WTC11 (cell line): Measurements from ENCODE around the gene EDC3. TPM values are rescaled to one million over a fixed set of nuclear protein-coding genes. Genes with fewer than 3 reads are reported as not detected.
A peak's percentile ranks its signal among the peaks of the same experiment; 100 is the strongest.
"Not testable (repeated sequence)": the region's sequence is repeated elsewhere in the genome, so short reads cannot be mapped to it uniquely, and the experiment has no call there.

ENCODE experiments used
- ATAC-seq: fragments of 200-7000 bp; cut with Tn5 transposase; 2 replicates; pipeline ENCODE4 v1.10.0; 2021; ENCODE audit warnings: mild to moderate bottlenecking, moderate library complexity
- CTCF ChIA-PET: fragments of 300-600 bp; sonication (Branson Sonifier 250); formaldehyde crosslinking; loops from one replicate; lab custom pipeline; 2021; ENCODE audit warnings: antibody characterized with exemption; lab: Charles Lee
- POLR2A ChIA-PET: fragments of 350-600 bp; sonication (Branson Sonifier 250); formaldehyde crosslinking; loops from one replicate; lab custom pipeline; 2021; ENCODE audit warnings: antibody characterized with exemption; lab: Charles Lee
- DNase-seq: peaks from one replicate; pipeline ENCODE4 v3.0.0; 2021; ENCODE audit warnings: low spot score
- H3K27ac Mint-ChIP-seq: 2 replicates; pipeline ENCODE4 v1.8.0; 2021; ENCODE audit warnings: mixed read lengths
- H3K27me3 Mint-ChIP-seq: 2 replicates; pipeline ENCODE4 v1.8.0; 2021; ENCODE audit warnings: low read depth, mild to moderate bottlenecking, moderate library complexity, mixed read lengths
- H3K36me3 Mint-ChIP-seq: 2 replicates; pipeline ENCODE4 v1.8.0; 2021; ENCODE audit warnings: mixed read lengths
- H3K4me1 Mint-ChIP-seq: 2 replicates; pipeline ENCODE4 v1.8.0; 2022; ENCODE audit warnings: mixed read lengths
- H3K4me3 Mint-ChIP-seq: 2 replicates; pipeline ENCODE4 v1.8.0; 2021; ENCODE audit warnings: mild to moderate bottlenecking, moderate library complexity, mixed read lengths
- H3K9me3 Mint-ChIP-seq: 2 replicates; pipeline ENCODE4 v1.8.0; 2021; ENCODE audit warnings: mixed read lengths
- ATF3 ChIP-seq: sonication (generic); formaldehyde crosslinking; conservative IDR thresholded peaks from 2 replicates; pipeline ENCODE4 v1.8.1; 2022; ENCODE audit warnings: mild to moderate bottlenecking, missing genetic modification reagents
- E2F1 ChIP-seq: sonication (generic); formaldehyde crosslinking; IDR thresholded peaks from 2 replicates; pipeline ENCODE4 v1.8.0; 2022; ENCODE audit warnings: mild to moderate bottlenecking, missing genetic modification reagents
- ELF4 ChIP-seq: sonication (generic); formaldehyde crosslinking; IDR thresholded peaks from 2 replicates; pipeline ENCODE4 v1.8.1; 2022; ENCODE audit warnings: low read depth, mild to moderate bottlenecking, moderate library complexity, missing genetic modification reagents
- ESRRA ChIP-seq: sonication (generic); formaldehyde crosslinking; IDR thresholded peaks from 2 replicates; pipeline ENCODE4 v1.8.1; 2022; ENCODE audit warnings: mild to moderate bottlenecking, missing genetic modification reagents, borderline replicate concordance
- FOXP1 ChIP-seq: sonication (generic); formaldehyde crosslinking; IDR thresholded peaks from 2 replicates; pipeline ENCODE4 v1.8.0; 2022; ENCODE audit warnings: missing genetic modification reagents, mild to moderate bottlenecking, moderate library complexity, borderline replicate concordance
- FOXP4 ChIP-seq: sonication (generic); formaldehyde crosslinking; IDR thresholded peaks from 2 replicates; pipeline ENCODE4 v1.8.0; 2022; ENCODE audit warnings: mild to moderate bottlenecking, missing genetic modification reagents
- GTF2I ChIP-seq: fragments of 250-450 bp; sonication (Bioruptor Pico); conservative IDR thresholded peaks from 2 replicates; pipeline ENCODE4 v1.4.0; 2021; ENCODE audit warnings: mild to moderate bottlenecking
- MYBL2 ChIP-seq: sonication (generic); formaldehyde crosslinking; IDR thresholded peaks from 2 replicates; pipeline ENCODE4 v1.8.1; 2023; ENCODE audit warnings: mild to moderate bottlenecking, moderate library complexity, missing genetic modification reagents
- NFE2L1 ChIP-seq: sonication (generic); formaldehyde crosslinking; IDR thresholded peaks from 2 replicates; pipeline ENCODE4 v1.8.1; 2023; ENCODE audit warnings: missing genetic modification reagents
- PRRX2 ChIP-seq: fragments of 250-450 bp; sonication (Bioruptor Pico); IDR thresholded peaks from 2 replicates; pipeline ENCODE4 v1.8.0; 2021; ENCODE audit warnings: mild to moderate bottlenecking
- STAT6 ChIP-seq: sonication (generic); formaldehyde crosslinking; conservative IDR thresholded peaks from 2 replicates; pipeline ENCODE4 v1.8.1; 2023; ENCODE audit warnings: mild to moderate bottlenecking, low read depth, missing genetic modification reagents, moderate library complexity
- ZMAT4 ChIP-seq: fragments of 250-450 bp; sonication (Bioruptor Pico); IDR thresholded peaks from 2 replicates; pipeline ENCODE4 v1.9.0; 2021; ENCODE audit warnings: mild to moderate bottlenecking
- ZNF263 ChIP-seq: sonication (generic); formaldehyde crosslinking; IDR thresholded peaks from 2 replicates; pipeline ENCODE4 v1.8.1; 2022; ENCODE audit warnings: low read depth, mild to moderate bottlenecking, moderate library complexity, missing genetic modification reagents
- ZNF317 ChIP-seq: sonication (generic); formaldehyde crosslinking; IDR thresholded peaks from 2 replicates; pipeline ENCODE4 v1.8.1; 2023; ENCODE audit warnings: low read depth, mild to moderate bottlenecking, moderate library complexity, missing genetic modification reagents, borderline replicate concordance
- ZNF396 ChIP-seq: fragments of 250-450 bp; sonication (Bioruptor Pico); IDR thresholded peaks from 2 replicates; pipeline ENCODE4 v1.8.0; 2021; ENCODE audit warnings: mild to moderate bottlenecking, moderate library complexity, borderline replicate concordance
- ZNF416 ChIP-seq: fragments of 250-450 bp; sonication (Bioruptor Pico); IDR thresholded peaks from 2 replicates; pipeline ENCODE4 v1.9.0; 2021; ENCODE audit warnings: mild to moderate bottlenecking, inconsistent platforms
- ZNF423 ChIP-seq: fragments of 250-450 bp; sonication (Bioruptor Pico); IDR thresholded peaks from 2 replicates; pipeline ENCODE4 v2.1.2; 2022; ENCODE audit warnings: mild to moderate bottlenecking, moderate library complexity
- ZNF425 ChIP-seq: fragments of 250-450 bp; sonication (Bioruptor Pico); conservative IDR thresholded peaks from 2 replicates; pipeline ENCODE4 v1.9.0; 2021; ENCODE audit warnings: mild to moderate bottlenecking
- ZNF671 ChIP-seq: fragments of 250-450 bp; sonication (Bioruptor Pico); IDR thresholded peaks from 2 replicates; pipeline ENCODE4 v1.8.0; 2021; ENCODE audit warnings: mild to moderate bottlenecking
- ZSCAN18 ChIP-seq: fragments of 250-450 bp; sonication (Bioruptor Pico); IDR thresholded peaks from 2 replicates; pipeline ENCODE4 v2.1.2; 2022; ENCODE audit warnings: mild to moderate bottlenecking, moderate library complexity
- total RNA-seq: library from RNA; stranded (reverse); gene quantifications from 3 replicates; pipeline ENCODE4 v1.2.3, GENCODE V29; 2021

Gene EDC3
- total RNA-seq, 1 experiment from 2014 or later: 54.7 TPM

- TF ChIP-seq STAT6 (CRISPR knock-in tag) (no peak), ZMAT4 (CRISPR knock-in tag) (no peak), FOXP4 (CRISPR knock-in tag) (peak; percentile 68), ZNF263 (no peak), ZSCAN18 (CRISPR knock-in tag) (no peak), ZNF416 (CRISPR knock-in tag) (no peak), NFE2L1 (CRISPR knock-in tag) (no peak; the same call in none of the 2 replicates), ZNF425 (CRISPR knock-in tag) (no peak), ZNF671 (no peak), ZNF423 (CRISPR knock-in tag) (no peak), ZNF396 (no peak), FOXP1 (CRISPR knock-in tag) (no peak), MYBL2 (CRISPR knock-in tag) (no peak)
- TF ChIP-seq, all 79 proteins: peak for 14
Measured at GRCh38 chr15:74695597-74696397, at the start of gene EDC3 (continued).

- Mint-ChIP-seq H3K27ac (no peak overlapping the region), H3K27me3 (peaks cover 51% of the 10 kb centered on the region), H3K4me3 (no peak overlapping the region), H3K9me3 (peaks cover 13% of the 10 kb centered on the region), H3K36me3 (no peaks in the 10 kb centered on the region), H3K4me1 (no peaks in the 10 kb centered on the region)
- ATAC-seq (no peak), DNase-seq (no peak)
- ChIA-PET CTCF (interaction anchor here (0.6 to 2.0 kb wide), 4 partner anchors 11 to 167 kb away, joined by 3 to 7 read pairs (median 4); no protein-coding TSS in a partner anchor), POLR2A (interaction anchor here (1.0 kb wide), 1 partner anchor 18 kb away, joined by 3 read pairs; no protein-coding TSS in a partner anchor)
- no peak for TF ChIP-seq ESRRA (CRISPR knock-in tag)
- TF ChIP-seq E2F1: no peak
- no peak for TF ChIP-seq ELF4 (CRISPR knock-in tag)
- no peak for TF ChIP-seq ATF3
- no peak for TF ChIP-seq PRRX2 (CRISPR knock-in tag)
- no peak for TF ChIP-seq GTF2I (CRISPR knock-in tag)
- no peak for TF ChIP-seq ZNF317 (CRISPR knock-in tag)
Measured at GRCh38 chr15:74742422-74742821, 46.6 kb upstream of the EDC3 start.

- CTCF ChIA-PET, POLR2A ChIA-PET, H3K27ac Mint-ChIP-seq, DNase-seq, H3K4me1 Mint-ChIP-seq, ATAC-seq, H3K36me3 Mint-ChIP-seq, H3K4me3 Mint-ChIP-seq: not testable (repeated sequence)
- peaks cover 15% of the 10 kb centered on the region for H3K9me3 Mint-ChIP-seq
- H3K27me3 Mint-ChIP-seq: peaks cover 83% of the 10 kb centered on the region
Measured at GRCh38 chr15:74738239-74738638, 42.4 kb upstream of the EDC3 start.
